Measurements from ENCODE around the gene TAS1R2.

Gene TAS1R2

DNA sequence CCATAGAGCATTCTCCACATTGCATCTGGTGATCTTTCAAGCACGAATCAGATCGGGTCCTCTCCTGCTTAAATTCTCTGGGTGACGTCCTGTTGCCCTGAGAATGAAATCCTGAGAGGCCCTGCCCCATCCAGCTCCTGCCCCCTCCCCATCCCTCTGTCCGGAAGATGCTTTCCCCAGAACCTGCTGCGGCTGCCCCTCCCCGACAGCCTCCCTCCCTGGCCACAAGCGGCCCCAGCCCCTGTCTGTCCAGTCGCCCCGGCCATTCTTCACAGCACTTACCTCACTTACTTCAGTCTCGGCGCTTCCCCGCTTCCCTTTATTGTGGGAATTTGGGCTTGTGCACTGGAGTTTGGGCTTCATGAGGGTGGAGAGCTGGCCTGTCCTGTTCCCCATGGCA is 40.3 kb downstream of the TAS1R2 start:
- no peak for DNase-seq

DNA sequence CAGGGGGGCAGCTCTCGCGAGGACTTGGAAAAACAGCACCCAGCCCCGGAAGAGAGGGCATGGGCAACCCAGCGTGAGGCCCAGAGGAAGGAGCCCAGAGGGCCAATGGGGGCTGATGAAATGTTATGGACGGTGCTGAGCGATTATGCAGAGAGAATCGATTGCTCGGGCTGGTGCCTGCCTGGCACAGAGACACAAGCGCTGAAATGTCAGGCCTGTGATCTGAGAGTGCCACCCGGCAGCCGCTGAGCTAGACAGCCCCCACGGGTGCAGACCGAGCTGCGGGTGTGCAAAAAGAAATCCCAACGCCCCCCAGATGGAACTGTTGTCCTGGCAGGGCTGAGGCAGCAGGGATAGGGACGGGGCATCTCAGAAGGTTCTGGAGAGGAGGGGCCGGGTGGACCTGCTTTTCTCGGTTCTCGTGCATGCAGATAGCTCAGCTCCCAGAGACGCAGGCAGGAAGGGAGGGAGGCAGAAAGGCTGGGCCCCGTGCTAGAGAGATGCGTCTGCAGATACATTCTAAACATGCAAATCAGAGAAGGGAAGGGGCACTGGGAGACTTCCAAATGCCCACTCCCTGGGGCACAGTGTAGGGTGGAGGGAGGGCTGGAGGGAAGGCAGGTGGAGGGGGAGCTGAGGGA is 41.5 kb downstream of the TAS1R2 start:
- DNase-seq = no peak

DNA sequence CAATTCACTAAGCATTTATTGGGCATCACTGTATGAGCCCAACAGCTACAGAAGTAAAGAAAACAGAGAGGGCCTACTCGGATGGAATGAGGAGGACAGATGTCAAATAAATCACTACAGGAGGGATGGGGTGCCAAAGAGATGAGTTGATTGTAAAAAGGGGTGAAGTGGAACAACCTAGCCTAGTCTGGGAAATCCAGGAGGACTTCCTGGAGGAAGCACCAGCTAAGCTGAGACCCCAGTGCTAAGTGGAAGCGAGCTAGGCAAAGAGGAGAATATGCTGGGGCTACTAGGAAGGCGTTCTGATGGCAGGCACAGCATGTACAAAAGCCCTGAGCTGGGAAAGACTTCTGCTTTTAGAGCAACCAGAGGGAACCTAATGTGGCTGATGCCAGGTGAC is 42.1 kb downstream of the TAS1R2 start:
- no peak for DNase-seq

DNA sequence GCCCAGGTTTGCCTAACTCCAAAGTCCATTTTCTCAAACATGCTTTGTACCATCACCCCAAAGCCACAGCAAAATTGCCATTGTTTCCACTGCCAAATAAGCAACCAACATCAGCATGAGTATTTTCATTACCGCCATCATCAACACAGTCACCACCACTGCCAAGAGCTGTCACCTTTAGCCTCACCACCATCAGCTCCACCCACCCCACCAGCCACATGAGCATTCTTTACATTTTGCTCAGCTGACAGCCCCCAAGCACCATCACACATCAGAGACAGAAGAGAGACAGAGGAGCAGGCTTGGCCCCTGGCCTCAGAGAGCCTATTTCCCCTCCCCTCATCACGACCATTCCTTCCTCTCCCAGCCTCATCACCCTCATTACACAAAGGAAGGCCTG is 42.7 kb downstream of the TAS1R2 start:
- DNase-seq = no peak

DNA sequence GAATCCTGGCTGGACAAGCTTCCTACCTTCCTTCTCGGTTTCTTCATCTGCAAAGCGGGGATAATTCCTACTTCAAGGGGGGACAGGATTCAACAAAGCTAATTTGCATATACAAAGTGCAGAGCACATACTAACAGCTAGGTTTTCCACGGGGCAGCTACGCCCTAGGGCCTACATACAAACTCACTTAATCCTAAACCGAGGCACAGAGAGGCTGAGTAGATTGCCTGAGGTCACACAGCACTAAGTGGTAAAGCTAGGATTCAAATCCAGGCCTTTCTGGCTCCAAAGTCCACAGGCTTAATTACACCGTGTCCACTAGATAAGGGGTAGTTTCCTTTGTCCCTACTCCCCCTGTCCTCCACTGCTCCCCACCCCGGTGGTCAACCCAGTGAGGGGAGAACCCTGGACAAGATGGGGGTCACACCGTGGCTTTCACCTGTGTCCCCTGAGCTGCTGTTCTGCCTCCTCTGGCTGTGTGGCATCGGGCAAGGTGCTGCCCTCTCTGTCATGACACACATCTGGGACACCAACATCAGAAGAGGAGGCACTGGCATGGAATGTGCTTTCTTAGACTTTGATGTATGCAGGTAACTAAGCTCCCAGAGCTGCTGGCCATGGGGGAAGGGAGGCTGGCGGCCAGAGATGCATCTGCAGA is 44.5 kb downstream of the TAS1R2 start:
- DNase-seq = no peak

DNA sequence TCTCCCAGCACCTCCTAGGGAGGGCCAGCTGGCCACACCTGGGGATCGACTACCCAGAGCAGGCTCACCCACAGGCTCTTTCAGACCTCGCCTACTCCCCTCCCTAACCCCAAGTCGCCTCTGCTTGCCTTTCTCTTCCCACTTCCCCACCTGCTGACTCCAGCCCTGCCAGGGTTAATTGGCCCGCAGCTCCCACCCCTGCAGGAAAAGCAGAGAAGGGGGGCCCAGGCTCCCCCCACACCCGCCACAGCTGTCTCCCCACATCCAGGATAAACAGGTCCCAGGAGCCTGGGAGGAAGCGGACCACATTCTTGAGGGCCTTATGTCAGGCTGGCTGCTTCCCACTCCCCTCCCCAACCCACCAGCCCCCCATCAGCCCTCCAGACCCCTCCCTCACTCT is 45.0 kb downstream of the TAS1R2 start:
- DNase-seq = no peak

DNA sequence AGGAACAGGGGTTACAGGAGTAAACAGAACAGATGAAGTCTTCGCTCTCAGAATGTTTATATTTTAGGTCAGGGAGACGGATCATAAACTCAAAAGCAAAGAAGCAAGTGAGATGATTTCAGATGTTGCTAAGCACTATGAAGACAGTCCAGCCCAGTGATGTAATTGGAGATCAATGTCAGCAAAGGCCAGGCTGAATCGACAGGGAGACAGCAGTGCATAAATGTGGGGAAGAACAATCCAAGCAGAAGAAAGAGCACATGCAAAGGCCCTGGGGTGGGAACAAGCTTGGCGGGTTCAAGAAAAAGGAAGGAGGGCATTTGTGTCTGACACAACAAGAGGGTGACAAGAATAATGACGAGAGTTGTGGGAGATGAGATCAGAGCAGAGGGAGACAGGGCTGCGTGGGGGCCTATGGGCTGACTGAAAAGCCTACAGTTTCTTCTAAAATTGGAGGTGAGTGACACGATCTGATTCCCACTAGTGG is 47.0 kb downstream of the TAS1R2 start:
- DNase-seq = no peak

DNA sequence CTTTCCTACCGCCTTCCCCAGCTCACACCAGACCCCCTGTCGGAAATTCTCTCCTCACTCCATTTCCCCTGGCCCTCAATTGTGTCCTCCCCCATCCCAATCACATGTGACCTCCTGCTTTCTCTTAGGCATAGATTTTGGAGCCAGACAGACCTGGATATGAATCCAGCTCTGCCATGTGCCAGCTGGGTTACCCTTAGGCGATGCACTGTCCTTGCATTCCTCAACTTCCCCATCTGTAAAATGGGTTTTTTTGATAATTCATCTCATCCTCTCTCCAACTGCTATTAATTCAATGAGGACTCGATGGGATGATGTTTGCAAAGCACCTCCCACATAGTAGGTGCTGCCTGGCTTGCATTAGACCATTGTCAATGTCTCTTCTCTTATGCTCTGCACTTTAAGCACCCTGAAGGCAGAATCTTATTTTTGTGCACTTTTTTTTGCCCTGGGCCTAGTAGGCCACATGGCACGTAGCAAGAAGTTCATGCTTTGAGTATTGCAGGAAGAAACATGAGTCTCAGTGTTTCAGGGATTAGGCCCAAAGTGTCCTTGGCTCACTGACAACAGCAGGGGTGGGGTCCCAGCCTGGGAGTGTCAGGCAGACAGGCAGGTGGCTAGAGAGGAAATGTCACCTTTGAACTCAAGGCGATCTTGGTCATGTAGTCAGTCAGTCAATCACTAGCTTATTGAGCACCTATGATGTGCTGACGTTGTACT is 47.6 kb downstream of the TAS1R2 start:
- no peak for DNase-seq

DNA sequence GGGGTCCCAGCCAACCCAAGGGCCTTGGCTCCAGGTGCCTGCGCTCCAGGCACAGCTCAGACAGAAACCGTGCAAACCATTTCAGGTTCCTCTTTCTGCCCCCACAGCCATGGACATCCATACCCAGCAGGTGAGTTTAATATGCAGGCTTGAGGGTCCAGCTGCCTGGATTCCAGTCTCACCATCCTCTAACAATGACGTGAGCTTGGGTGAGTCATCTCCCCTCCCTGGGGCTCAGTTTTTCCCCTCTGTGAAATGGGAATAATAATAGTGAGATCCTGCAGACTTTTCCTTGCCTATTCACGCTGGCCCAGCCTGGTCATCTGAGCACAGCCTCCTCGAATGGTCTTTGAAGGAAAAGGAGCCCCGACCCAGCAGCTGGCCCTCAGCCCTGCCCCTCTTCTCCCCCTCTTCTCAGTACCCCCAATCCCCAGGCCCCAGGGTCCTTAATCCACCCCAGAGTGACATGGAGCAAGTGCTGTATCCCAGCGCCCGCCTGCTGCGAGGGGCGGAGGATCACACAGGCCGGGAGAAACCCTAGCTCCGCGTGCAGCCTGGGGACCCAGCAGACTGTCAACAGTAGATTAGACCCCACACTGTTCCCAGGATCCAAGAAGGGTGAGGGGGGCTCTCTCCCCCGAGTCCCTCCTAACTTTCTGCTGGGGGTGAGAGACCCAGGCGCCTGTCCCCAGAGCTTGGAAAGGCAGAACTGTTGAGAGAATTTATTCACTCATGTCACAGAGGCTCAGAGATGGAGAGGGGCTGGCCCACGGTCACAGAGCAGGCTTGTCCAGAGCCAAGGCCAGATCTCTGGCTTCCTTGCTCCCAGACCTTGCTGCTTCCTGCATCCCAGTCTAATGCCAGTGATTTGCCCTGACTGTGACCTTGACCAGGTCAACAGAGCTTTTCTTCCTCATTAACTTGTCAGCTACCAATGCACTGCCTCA is 49.2 kb downstream of the TAS1R2 start:
- DNase-seq = no peak

DNA sequence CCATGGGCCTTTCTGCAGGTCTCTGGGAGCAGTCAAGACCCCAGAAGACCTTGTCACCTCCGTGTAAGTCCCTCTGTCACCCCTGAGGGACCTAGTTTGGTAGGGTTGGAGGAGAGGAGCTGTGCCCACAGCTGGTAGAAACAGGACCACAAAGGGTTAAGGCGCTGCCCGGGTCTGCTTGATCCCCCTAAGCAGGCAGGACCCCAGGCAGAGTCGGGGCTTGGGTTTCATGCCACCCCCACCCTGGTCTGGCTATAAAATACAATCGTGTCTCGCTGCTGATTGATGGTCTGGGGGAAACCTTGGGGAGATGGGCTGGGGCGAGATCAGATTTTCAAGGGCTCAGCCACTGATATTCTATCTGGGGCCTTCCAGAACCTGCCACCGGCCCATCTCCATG is 50.9 kb downstream of the TAS1R2 start:
- DNase-seq = no peak

DNA sequence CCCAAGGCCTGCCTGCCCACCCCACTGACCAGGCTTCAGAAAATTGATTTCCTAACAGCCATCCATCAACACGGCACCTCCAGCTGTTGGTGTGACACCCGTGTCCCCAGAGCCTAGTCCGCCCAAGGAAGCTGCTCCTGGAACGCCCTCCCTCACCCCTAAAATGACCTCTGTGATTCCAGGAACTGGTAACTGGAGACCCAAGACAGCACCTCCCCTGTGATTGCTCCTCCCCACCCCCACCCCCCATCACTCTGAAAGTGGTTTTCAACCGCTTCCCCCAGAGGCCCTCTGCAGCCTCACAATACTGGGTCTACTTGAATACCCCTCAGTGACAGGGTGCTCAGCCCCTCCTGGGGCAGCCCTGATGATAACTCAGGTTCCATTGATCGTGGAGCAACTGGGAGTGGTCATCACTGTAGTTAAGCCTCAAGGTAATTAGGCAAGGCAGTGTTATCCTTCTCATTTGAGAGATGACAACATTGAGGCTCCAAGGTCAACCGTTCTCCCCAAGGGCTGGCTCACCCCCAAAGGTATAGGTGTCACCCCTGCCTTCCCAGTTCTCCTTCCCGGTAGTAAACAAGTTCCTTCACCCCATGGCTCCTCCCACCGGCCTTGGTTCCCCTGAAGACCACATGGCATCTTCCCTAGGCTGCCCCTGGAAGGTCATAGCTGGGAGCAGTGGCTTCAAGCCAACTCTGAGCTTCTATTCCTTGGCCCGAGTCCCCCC is 52.0 kb downstream of the TAS1R2 start:
- no peak for DNase-seq

DNA sequence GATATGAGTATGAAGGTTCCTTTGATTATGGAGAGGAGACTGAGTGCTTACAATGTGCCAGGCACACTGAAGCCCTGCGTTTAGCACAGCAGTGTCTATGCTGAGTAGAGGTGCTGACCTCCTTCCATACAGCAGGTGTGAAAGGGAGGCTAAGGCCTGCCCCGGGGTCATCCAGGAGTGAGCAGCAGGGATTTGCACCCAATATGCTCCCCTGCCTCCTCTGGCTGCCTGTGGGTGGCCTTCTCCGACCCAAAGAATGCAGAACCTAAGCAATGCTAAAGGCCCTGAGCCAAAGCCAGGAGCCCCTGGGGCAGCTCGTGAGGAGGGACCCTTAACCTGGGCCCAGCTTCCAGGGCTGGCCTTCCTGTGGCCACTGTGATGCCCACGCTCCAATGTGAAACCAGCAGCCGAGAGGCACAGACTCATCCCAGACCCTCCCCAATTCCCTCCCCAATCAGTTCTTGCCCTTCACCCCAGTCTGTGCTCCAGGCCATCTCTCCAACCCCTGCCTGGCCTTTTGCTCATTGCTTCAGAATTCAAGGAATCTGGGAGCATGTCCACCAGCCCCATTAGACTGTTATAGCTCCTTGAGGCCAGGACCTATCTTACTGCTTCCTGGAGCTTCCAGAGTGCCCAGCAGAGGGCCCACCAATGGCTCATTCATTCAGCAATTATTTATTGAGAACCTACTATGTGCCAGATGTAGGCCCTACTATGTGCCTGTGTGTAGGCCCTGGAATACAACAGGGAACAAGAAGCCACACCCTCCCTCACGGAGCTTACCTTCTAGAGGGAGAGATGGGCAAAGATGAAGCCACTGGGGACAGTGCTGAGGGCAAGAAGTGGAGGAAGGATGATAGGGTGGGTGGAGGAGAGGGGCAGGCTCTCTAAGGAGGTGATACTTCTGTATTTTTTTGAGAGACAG is 53.3 kb downstream of the TAS1R2 start:
- no peak for DNase-seq

DNA sequence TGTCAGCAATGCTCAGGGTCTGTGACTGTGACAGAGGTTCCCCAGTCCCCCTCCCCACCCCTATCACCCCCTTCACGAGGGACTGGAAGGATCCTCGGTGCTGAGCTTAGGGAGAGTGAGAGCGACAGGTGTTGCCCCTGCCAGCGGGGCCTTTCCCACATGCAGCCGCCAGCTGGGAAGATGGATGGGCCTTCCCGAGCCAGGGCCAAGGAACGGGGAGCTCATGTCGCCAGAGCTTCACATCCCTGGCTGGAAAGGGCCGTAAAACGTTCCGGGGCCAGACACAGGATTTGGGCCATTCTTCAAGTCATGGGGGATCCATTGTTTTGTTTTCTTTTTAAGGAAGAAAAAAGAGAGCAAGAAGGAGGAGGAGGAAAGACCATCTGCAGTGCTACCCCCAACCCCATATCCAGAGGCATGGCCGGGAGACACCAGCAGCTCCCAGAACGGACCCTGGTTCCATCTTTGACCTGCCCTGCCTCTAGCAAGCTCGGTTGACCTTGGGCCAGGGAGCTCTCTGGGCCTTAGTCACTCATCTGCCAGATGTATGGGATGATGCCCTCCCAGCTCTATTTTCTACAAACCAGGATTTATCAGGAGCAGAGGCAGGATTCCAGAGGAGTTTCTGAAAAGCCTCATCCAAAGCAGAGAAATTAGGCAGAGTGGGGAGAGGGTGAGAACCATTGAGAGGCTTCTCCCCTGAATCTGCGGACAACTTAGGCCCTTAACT is 54.1 kb downstream of the TAS1R2 start:
- DNase-seq = no peak

DNA sequence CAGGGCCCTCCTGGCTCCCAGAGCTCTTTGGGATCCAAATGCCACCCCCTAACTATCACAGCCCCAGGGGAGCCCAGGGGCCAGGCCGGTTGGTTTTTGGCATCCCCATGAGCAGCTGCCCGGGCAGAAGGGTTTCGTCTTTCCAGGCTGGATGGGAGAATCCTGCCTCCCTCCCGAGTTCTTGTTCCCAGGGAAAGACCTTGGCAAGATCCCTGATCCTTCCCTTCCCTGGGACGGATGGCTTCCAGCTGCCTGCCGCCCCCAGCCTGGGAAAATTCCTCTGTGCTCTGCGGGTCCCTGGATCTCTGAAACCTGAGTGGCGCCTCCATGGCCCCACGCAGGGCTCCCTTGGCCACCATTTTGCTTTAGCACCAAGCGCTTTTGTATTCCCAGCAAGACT is 55.6 kb downstream of the TAS1R2 start:
- no peak for DNase-seq

DNA sequence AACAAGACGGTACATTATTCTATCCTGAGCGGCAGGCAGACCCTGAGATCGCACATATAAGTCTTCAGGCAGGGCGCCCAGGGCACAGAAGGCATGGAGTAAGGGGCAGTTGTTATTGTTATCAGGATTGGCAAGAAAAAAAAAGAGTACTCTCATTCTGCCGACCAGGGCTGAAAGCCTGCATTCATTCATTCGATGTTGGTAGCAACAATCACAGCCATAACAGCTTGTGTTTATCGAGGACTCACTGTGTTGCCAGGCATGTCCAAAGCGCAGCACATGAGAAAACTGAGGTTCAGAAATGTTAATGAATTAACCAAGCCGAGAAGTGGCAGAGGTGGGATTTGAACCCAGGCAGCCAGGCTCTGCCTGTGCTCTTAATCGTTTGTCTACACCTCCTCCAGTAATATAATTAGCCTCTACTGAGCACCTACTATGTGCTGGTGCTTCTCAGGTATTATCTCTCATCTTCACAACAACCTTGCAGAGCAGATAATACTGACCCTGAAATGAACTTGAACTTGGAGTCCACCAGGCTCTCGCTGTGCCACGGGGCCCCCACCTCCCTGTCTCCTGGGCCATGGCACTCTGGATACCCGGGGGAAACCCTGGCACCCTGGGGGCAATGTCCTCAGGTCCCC is 56.2 kb downstream of the TAS1R2 start:
- DNase-seq = no peak

DNA sequence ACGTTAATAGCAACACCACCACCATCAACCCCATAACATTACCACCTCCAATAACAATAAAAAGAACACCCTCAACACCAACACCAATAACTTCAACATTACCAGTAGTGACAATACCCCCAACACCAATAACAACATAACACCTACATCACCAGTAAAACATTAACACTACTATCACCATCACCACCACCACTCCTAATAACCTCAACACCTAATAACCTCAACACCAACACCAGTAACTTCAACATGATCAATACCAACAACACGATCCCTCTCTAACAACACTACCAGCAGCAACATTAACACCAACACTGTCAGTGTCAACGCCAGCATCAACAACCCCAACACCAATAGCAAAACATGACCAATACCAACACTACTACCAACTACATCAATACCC is 57.2 kb downstream of the TAS1R2 start:
- no peak for DNase-seq

DNA sequence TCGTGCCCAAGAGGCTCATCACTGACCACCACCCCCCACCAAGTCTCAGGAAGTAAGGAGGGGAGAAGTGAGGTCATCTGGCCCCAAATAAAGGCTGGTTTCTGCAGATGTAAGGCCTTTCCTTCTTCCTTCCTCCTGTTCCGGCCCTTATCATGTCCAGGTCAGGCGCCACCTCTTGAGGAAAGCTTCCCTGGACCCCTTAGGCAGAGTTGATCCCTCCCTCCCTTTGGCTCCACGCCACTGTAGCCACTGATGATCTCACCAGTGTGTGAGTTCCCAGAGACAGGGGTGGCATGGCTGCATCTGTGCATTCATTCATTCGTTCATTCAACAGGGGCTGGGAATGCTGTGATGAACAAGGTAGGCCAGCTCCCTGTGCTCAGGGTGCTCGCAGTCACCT is 59.2 kb downstream of the TAS1R2 start:
- no peak for DNase-seq

DNA sequence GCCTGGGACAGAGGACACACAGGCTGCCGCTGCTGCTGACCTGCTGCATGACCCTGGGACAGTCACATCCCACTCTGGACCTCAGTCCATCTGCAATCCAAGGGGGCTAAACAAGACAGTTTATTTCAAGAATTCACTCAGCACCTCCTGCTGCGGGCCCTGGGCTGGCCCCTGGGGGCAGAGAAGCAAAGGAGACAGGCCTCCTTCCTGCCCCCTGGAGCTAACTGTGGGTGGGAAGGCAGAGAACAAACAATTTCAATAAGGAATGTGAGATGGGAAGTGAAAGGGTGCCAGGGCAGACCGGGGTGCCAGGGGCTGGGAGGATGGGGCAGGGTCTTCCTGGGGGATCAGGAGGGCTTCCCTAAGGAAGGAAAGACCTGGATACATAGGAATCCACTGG is 60.0 kb downstream of the TAS1R2 start:
- no peak for DNase-seq

DNA sequence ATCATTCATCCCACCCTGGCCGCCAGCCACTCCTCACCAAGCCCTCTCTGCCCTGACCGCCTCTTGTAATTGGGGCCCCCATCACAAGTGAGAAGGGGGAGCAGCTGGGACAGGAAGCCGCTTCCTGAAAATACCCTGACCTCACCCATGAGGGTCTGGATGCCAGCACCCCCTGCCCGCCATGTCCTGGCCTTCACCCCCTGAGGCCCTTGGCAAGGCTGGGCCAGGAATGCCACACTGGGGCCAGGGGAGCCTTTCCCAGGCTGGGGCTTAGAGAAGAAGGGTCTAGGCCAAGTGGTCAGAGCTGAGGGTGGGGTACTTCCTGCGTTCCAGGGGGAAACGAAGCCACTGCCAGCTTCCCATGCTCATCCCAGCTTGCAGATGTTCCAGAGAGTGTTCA is 60.5 kb downstream of the TAS1R2 start:
- no peak for DNase-seq

DNA sequence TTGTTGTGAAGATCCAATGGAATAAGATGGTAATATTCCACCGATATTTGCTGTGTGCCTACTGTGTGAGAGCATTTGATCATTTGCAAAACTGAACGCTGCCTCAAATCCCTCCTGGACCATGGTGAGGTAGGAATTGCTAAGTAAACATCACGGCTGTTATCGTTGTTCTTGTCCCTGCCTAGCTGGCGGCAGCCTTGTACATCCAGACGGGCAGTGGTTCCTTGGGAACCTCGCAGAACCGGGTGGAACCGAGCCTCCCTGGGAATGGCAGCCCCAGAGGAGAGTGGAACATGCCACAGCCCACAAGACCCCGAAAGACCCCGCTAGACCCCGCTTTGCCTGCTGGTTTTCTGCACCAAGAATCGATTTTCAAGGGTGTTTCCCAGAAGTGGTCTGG is 60.9 kb downstream of the TAS1R2 start:
- no peak for DNase-seq

Data from NCI-H1092 treated with DMSO at 0.1 percent for 48 hours (cell line).